HG03521 (cell line): ENCODE data around the gene GPC5.

ENCODE experiments used
- ATAC-seq: cut with Tn5 transposase; IDR thresholded peaks from one replicate; pipeline ENCODE4 v1.9.1; 2021; ENCODE audit warnings: mild to moderate bottlenecking, moderate library complexity; ENCODE audit not compliant: unreplicated experiment

The GPC5 gene

GRCh38 chr13:92802776-92803175 is 1404.4 kb downstream of the GPC5 start:
- ATAC-seq = no peak

- ATAC-seq = no peak
Measured at GRCh38 chr13:92804346-92804745, 1405.9 kb downstream of the GPC5 start.

- no peak for ATAC-seq
Measured at GRCh38 chr13:92804926-92805325, 1406.5 kb downstream of the GPC5 start.

- no peak for ATAC-seq
Measured at GRCh38 chr13:92805766-92806165, 1407.3 kb downstream of the GPC5 start.

GRCh38 chr13:92806215-92806614 is 1407.8 kb downstream of the GPC5 start:
- ATAC-seq = no peak

GRCh38 chr13:92807353-92807752 is 1408.9 kb downstream of the GPC5 start:
- ATAC-seq = no peak

GRCh38 chr13:92807966-92808365 is 1409.5 kb downstream of the GPC5 start:
- ATAC-seq = no peak

GRCh38 chr13:92821324-92821723 is 1422.9 kb downstream of the GPC5 start:
- ATAC-seq = no peak

- ATAC-seq = no peak
Measured at GRCh38 chr13:92823059-92823458, 1424.6 kb downstream of the GPC5 start.

GRCh38 chr13:92825938-92826596 is 1427.6 kb downstream of the GPC5 start:
- no peak for ATAC-seq

- ATAC-seq = no peak
Measured at GRCh38 chr13:92827503-92827902, 1429.1 kb downstream of the GPC5 start.

- ATAC-seq = no peak
Measured at GRCh38 chr13:92829930-92830329, 1431.5 kb downstream of the GPC5 start.

- no peak for ATAC-seq
Measured at GRCh38 chr13:92830821-92831220, 1432.4 kb downstream of the GPC5 start.

- ATAC-seq = no peak
Measured at GRCh38 chr13:92833071-92833470, 1434.7 kb downstream of the GPC5 start.

- no peak for ATAC-seq
Measured at GRCh38 chr13:92836171-92836570, 1437.8 kb downstream of the GPC5 start.

- no peak for ATAC-seq
Measured at GRCh38 chr13:92838786-92839185, 1440.4 kb downstream of the GPC5 start.

GRCh38 chr13:92842145-92842544 is 1443.7 kb downstream of the GPC5 start:
- no peak for ATAC-seq

GRCh38 chr13:92843549-92843948 is 1445.1 kb downstream of the GPC5 start:
- ATAC-seq = no peak

- no peak for ATAC-seq
Measured at GRCh38 chr13:92849381-92849780, 1451.0 kb downstream of the GPC5 start.

GRCh38 chr13:92864584-92865284 is 1466.3 kb downstream of the GPC5 start:
- ATAC-seq = no peak

- ATAC-seq = no peak
Measured at GRCh38 chr13:92873029-92873428, 1474.6 kb downstream of the GPC5 start.

GRCh38 chr13:92886535-92887077 is 1488.2 kb downstream of the GPC5 start:
- ATAC-seq = no peak
